DND-41 (cell line): ENCODE measurements around the gene FERMT2.

Experiments used
- CTCF ChIP-seq: IDR thresholded peaks from 2 replicates; pipeline ENCODE4 v1.5.1; 2012; ENCODE audit warnings: borderline replicate concordance, low read length, moderate library complexity, mild to moderate bottlenecking; ENCODE audit not compliant: poor library complexity, severe bottlenecking; ENCODE audit errors: extremely low read depth
- EZH2 ChIP-seq: IDR thresholded peaks from 3 replicates; pipeline ENCODE4 v1.6.1; 2012; ENCODE audit warnings: borderline replicate concordance, low read depth, mild to moderate bottlenecking, moderate library complexity, low read length, inconsistent platforms; ENCODE audit not compliant: severe bottlenecking

GRCh38 chr14:52821805-52822250, 129.0 kb downstream of the FERMT2 start:
- TF ChIP-seq EZH2: no peak
- no peak for TF ChIP-seq CTCF
